ENCODE measurements around the gene ACSF2.

Gene ACSF2

GRCh38 chr17:50479522-50480141 lies 53.6 kb downstream of the ACSF2 start:
- peak; percentile 84 for DNase-seq

GRCh38 chr17:50480142-50480764 lies 54.2 kb downstream of the ACSF2 start:
- DNase-seq: no peak

- DNase-seq: no peak
Observed at GRCh38 chr17:50480854-50481490, 55.0 kb downstream of the ACSF2 start.

DNA sequence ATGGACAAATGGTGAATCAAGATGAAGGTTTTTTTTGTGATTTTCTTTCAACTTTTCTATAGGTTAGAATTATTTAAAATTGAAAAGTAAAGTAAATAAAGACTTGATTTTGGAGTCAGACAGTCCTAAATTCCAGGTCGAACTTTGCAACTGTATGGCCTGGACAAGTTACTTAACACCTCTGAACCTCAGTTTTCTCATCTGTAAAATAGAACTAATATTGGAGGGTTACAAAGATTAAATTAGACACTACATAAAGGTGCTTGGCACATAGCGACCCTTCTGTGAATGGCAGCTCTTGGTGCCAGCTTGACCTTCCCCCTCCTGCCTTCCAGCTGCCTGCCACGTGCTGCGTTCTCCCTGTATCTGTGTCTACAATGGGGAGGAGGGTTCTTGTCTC lies 55.6 kb downstream of the ACSF2 start:
- DNase-seq: no peak

GRCh38 chr17:50482110-50482509 lies 56.1 kb downstream of the ACSF2 start:
- DNase-seq: no peak

GRCh38 chr17:50482516-50482915 lies 56.5 kb downstream of the ACSF2 start:
- DNase-seq: peak; percentile 92

GRCh38 chr17:50483266-50483665 lies 57.2 kb downstream of the ACSF2 start:
- DNase-seq: no peak

- DNase-seq: no peak
Observed at GRCh38 chr17:50484386-50485155, 58.6 kb downstream of the ACSF2 start.

- no peak for DNase-seq
Observed at GRCh38 chr17:50487213-50488096, 61.4 kb downstream of the ACSF2 start.

DNA sequence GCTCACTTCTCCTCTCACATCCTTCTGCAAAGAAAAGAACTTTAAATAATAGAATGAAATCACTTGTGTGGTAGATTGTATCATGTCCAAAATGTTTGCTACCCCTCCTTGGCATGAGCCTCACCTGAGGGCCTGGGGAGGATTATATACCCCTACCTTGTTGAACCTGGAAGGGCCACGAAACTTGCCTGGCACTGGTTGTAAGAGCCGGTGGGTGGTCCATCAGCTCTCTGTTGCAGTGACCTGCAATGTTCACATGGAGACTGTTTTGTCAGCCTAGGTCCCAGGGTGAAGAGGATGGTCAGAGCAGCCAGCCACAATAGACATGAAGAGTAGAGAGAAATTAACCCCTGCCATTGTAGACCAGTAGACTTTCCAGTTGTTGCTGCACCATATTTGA lies 62.9 kb downstream of the ACSF2 start:
- DNase-seq: no peak

GRCh38 chr17:50491505-50491904 lies 65.5 kb downstream of the ACSF2 start:
- DNase-seq: no peak

GRCh38 chr17:50492214-50492613 lies 66.2 kb downstream of the ACSF2 start:
- no peak for DNase-seq

GRCh38 chr17:50493744-50494143 lies 67.7 kb downstream of the ACSF2 start:
- no peak for DNase-seq

GRCh38 chr17:50495217-50495823 lies 69.3 kb downstream of the ACSF2 start:
- no peak for DNase-seq

DNA sequence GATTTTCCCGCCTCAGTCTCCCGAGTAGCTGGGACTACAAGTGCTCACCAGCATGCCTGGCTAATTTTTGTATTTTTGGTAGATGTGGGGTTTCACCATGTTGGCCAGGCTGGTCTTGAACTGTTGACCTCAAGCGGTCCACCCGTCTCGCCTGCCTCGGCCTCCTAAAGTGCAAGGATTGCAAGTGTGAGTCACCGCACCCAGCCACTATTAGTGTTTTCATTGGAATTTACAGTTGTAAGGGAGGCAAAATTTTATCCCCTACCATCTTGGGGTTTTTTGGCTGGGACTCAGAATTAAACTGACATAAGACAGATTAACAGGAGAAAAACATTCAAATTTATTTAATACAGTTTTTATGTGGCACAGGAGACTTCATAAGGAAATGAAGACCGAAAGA lies 69.9 kb downstream of the ACSF2 start:
- DNase-seq: no peak

DNA sequence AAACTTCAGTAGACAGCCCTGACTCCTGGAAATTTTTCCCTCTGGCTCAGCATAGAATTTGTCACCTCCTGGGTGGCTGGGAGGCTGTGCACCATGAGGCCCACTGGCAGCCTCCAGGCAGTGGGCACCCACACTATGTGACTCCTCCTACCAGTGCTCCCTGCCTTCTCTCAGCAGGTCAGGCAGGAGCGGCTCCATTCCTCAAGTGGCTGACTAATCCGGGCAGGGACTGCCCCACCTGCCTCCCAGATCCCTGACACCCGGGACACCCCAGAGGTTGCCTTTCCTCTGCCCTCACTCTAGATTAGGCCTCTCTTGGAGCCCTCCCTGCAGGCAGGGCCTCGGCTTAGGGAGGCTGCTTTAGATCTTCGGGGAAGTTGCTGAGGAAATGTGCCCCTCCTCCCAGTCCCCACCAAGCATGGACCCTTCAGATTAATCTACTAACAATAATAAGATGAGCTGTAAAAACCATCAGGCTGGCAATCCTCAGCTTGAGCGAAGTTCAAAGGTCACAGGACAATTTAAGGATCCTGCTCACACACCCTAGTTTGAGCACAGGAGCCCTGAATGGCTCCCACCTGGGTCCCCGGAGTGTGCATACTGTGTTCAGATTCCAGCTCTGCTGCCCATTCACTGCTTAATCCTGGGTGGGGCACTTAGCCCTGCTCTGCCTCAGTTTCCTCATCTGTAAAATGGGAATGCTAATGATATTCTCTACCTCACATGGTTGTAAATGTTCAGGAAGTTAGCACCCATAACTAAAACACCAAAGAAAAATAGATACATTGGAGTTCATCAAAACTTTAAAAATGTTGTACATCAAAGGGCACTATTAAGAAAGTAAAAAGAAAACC lies 72.2 kb downstream of the ACSF2 start:
- DNase-seq: no peak

GRCh38 chr17:50499270-50499669 lies 73.3 kb downstream of the ACSF2 start:
- no peak for DNase-seq

- no peak for DNase-seq
Observed at GRCh38 chr17:50499721-50500120, 73.7 kb downstream of the ACSF2 start.

DNA sequence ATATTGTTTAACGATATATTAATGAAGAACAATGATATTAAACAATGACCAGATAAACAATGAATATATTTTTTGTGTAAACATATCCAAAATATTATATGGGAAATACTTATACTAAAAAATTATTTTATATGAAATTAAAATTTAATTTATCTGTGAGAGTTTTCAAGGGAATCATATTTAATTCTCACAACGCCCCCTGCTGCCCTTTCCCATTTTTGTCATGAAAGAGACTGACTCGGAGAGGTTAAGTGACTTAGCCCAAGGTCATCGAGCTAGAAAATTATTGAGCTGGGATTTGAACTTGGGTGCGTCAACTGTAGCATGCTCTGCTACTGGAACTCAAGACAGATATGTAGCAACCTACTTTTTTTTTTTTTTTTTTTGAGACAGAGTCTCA lies 75.0 kb downstream of the ACSF2 start:
- DNase-seq: no peak

DNA sequence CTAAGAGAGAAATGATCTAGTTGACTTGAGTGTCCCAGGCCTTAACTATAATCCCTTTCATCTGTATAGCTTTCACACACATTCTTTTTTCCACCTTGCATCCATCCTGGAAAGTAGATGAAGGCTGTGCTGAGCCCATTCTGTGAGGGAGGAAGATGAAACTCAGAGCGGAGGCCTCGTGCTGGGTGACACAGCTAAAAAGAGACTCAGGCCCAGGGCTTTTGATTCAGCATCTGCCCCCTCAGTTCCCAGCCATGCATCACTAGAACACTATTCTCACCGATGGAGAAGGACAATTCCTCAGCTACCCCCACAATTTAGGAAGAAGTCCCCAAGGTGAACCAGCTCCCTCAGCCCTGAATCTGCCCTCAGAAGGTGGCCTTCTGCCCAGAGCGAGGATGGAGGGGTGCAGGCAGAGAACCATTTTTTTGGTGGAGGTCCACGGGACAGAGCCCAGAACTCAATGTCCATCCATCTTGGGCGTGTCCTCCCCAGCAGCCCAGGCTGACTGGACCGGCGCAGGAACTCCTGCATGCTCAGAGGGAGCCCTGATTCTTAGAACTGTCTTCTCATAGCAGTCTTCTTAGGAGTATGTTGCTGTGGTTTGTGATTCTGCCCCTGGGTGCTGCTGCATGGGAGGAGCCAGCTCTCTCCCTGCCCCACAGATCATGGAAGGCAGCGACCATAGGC lies 76.4 kb downstream of the ACSF2 start:
- DNase-seq: no peak
